Upper lobe of left lung (tissue), 6 donors: ENCODE results near the gene TCF23. TPM values are rescaled to one million over a fixed set of nuclear protein-coding genes. Genes with fewer than 3 reads are reported as not detected.
"Not testable (repeated sequence)": the region's sequence is repeated elsewhere in the genome, so short reads cannot be mapped to it uniquely, and the experiment has no call there.

Experiments used
- ATAC-seq, 2 donors: fragments of 200-7000 bp; cut with Tn5 transposase; one replicate each; pipeline ENCODE4 v1.9.1; 2022; ENCODE audit warnings: mild to moderate bottlenecking in 2 of 2, moderate library complexity in 2 of 2; ENCODE audit not compliant: low FRiP score in 2 of 2
- DNase-seq, 2 donors: peaks; one replicate each; pipeline ENCODE4 v3.0.0-alpha.2; 2019 to 2020
- H3K27ac ChIP-seq, 4 donors: fragments of 200-600 bp; sonication (generic); one replicate each; pipeline ENCODE4 v1.5.1; 2016 to 2019
- H3K27me3 ChIP-seq, 4 donors: fragments of 200-600 bp; sonication (generic); one replicate each; pipeline ENCODE4 v1.5.1; 2017 to 2019
- H3K36me3 ChIP-seq, 4 donors: fragments of 200-600 bp; sonication (generic); one replicate each; pipeline ENCODE4 v1.5.1; 2016 to 2019
- H3K4me1 ChIP-seq, 4 donors: fragments of 200-600 bp; sonication (generic); one replicate each; pipeline ENCODE4 v1.5.1; 2018 to 2019
- H3K4me3 ChIP-seq, 4 donors: fragments of 200-600 bp; sonication (generic); one replicate each; pipeline ENCODE4 v1.5.1; 2017 to 2019; ENCODE audit warnings: mild to moderate bottlenecking in 2 of 4, moderate library complexity in 1 of 4
- H3K9me3 ChIP-seq, 4 donors: fragments of 200-600 bp; sonication (generic); one replicate each; pipeline ENCODE4 v1.5.1; 2018 to 2019
- EP300 ChIP-seq, 4 donors: sonication (generic); formaldehyde crosslinking; IDR thresholded peaks; one replicate each; pipeline ENCODE4 v1.5.1; 2017; ENCODE audit warnings: antibody characterized with exemption in 4 of 4, control low read depth in 2 of 4
- POLR2A ChIP-seq, 4 donors: fragments of 450-650 bp; IDR thresholded peaks; one replicate each; pipeline ENCODE4 v1.5.1; 2016 to 2017; ENCODE audit warnings: antibody characterized with exemption in 4 of 4, mild to moderate bottlenecking in 2 of 4
- POLR2AphosphoS5 ChIP-seq, 2 donors: sonication (generic); formaldehyde crosslinking; IDR thresholded peaks; one replicate each; pipeline ENCODE4 v1.5.1; 2017; ENCODE audit warnings: antibody characterized with exemption in 2 of 2
- WGBS, 2 donors: methylation state at CpG; one replicate each; pipeline ENCODE4 v1.1.5; 2017 to 2018; 5-methylcytosine and 5-hydroxymethylcytosine counted together
- total RNA-seq, 6 donors: library from RNA; depleted of rRNA in 4 of 6; stranded (reverse); fragments of >200 nt in 4 of 6; gene quantifications; one replicate each; pipeline versions ENCODE4 v1.1.0 to v1.2.1, GENCODE V29; 2016 to 2021
- TF ChIP-seq, protein P1 (sequence below), 6 experiments: fragments of 450-650 bp in 4 of 6; fragments of 200-600 bp in 2 of 6; sonication (generic) in 2 of 6; IDR thresholded peaks; one replicate each; pipeline ENCODE4 v1.5.1; 2016 to 2019; ENCODE audit warnings: antibody characterized with exemption in 6 of 6
- donor health status: DM: no; HTN: no; CAD: no; lungs with moderate emphysema.
- donor health status: DM: no; HTN: yes; CAD: no; lungs with severe emphysema.

TCF23 gene
- total RNA-seq, 6 donors from 2014 or later: 0.13 to 0.20 TPM; not detected in 4

DNA sequence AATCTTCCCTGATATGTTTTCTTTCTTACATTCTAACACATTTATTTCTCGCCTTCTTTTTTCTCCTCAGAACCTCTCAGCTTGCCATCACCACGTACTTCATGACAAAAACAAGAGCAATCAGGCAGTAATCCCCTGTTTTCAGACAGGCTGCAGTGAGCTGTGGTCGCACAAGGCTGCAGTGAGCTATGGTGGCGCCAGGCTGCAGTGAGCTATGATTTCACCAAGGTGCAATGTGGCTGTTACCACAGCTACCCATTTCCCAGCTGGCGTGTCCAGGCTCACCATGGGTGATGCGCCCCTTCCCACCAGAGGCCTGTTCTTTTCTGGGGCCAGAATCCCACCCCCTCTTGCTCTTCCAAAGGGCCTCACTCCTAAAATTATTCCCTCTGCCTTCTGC is 25.8 kb downstream of the TCF23 start:
- Histone ChIP-seq H3K4me1 (peaks cover 0 to 14% (median 8%) of the 10 kb centered on the region in 4 donors), H3K27me3 (no peaks in the 10 kb centered on the region), H3K9me3 (no peaks in the 10 kb centered on the region), H3K27ac (no peak overlapping the region), H3K36me3 (no peaks in the 10 kb centered on the region), H3K4me3 (no peak overlapping the region)
- no peak for TF ChIP-seq POLR2A (IDR thresholded peaks at IDR 0.05)
- TF ChIP-seq POLR2AphosphoS5 (IDR thresholded peaks at IDR 0.05): no peak
- TF ChIP-seq, protein P1, sequence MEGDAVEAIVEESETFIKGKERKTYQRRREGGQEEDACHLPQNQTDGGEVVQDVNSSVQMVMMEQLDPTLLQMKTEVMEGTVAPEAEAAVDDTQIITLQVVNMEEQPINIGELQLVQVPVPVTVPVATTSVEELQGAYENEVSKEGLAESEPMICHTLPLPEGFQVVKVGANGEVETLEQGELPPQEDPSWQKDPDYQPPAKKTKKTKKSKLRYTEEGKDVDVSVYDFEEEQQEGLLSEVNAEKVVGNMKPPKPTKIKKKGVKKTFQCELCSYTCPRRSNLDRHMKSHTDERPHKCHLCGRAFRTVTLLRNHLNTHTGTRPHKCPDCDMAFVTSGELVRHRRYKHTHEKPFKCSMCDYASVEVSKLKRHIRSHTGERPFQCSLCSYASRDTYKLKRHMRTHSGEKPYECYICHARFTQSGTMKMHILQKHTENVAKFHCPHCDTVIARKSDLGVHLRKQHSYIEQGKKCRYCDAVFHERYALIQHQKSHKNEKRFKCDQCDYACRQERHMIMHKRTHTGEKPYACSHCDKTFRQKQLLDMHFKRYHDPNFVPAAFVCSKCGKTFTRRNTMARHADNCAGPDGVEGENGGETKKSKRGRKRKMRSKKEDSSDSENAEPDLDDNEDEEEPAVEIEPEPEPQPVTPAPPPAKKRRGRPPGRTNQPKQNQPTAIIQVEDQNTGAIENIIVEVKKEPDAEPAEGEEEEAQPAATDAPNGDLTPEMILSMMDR (IDR thresholded peaks at IDR 0.05): no peak
- no peak for TF ChIP-seq EP300 (IDR thresholded peaks at IDR 0.05)
- WGBS, 2 donors: 71 to 77% methylated on average over 6 of the region's 6 CpGs
- ATAC-seq (no peak), DNase-seq (no peak)

DNA sequence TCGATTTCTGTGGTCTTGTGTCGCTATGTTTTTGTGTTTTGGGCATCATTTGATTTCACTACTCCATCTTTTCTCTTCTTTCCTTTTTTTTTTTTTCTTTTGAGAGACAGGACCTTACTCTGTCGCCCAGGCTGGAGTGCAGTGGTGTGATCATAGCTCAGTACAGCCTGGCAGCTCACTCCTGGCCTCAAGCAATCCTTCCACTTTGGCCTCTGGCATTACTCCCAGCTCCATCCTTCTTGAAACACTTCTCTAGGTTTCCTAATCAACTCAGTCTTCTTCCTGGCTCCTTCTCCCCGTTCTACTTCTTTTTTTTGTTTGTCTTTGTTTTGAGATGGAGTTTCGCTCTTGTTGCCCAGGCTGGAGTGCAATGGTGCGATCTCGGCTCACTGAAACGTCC is 26.5 kb downstream of the TCF23 start:
- peak in 1 of 2 donors; percentile 70 for DNase-seq
- Histone ChIP-seq H3K27me3 (no peaks in the 10 kb centered on the region), H3K4me3 (no peak overlapping the region), H3K9me3 (no peaks in the 10 kb centered on the region), H3K4me1 (peaks cover 0 to 9% (median 2%) of the 10 kb centered on the region in 4 donors), H3K36me3 (no peaks in the 10 kb centered on the region), H3K27ac (no peak overlapping the region)
- WGBS, 2 donors: 43 to 46% methylated on average over 8 of the region's 8 CpGs
- ATAC-seq: no peak
- TF ChIP-seq EP300 (IDR thresholded peaks at IDR 0.05) (no peak), POLR2AphosphoS5 (IDR thresholded peaks at IDR 0.05) (no peak), POLR2A (IDR thresholded peaks at IDR 0.05) (no peak)
- TF ChIP-seq, protein P1 (IDR thresholded peaks at IDR 0.05): no peak

DNA sequence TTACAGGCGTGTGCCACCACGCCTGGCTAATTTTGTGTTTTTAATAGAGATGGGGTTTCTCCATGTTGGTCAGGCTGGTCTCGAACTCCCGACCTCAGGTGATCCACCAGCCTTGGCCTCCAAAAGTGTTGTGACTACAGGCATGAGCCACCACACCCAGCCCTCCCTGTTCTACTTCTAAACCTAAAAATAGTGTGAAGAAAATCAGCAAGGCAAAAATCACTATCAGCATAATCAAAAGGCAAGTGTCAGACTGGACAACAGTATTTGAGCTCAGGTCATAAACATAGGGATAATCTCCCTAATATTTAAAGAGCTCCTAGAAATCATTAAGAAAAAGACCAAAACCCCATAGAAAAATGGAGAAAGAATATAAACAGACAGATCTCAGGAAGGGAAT is 27.0 kb downstream of the TCF23 start:
- not testable (repeated sequence) for ATAC-seq, DNase-seq, H3K9me3 ChIP-seq, H3K4me1 ChIP-seq, H3K4me3 ChIP-seq, H3K27me3 ChIP-seq, H3K36me3 ChIP-seq, H3K27ac ChIP-seq
- WGBS, 2 donors: 87 to 89% methylated on average over 4 of the region's 4 CpGs

DNA sequence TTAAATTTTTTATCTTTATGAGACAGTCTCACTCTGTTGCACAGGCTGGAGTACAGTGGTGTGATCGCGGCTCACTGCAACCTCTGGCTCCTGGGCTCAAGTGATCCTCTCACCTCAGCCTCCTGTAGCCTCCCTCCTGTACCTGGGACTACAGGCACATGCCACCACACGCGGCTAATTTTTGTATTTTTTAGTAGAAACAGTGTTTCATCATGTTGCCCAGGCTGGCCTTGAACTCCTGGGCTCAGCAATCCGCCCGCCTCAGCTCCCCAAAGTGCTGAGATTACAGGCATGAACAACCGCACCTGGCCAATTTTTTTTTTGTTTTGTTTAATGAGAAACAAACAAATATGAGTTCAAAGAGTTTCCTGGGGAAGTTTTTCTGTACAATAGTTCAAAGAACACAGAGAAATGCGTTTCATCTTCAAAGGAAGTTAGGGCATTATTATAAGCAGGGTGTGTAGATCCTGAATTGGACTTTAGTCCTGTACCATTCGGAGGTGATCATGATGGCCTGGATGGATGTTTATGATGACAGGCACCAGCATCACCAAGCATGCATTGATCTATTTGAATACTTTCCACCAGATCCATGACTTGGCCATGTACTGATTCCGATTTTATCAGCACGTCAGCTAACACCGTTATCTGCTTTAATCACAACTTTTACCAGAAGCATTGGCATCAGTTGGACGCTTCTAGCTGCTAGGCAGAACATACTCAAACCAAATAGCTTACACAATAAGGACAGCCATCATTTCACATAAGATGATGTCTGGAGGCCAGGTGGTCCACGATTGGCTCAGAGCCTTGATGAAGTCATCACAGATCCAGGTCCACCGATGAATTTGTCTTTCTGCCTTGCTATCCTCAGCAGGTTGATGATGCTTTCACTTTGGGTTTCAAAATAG is 28.9 kb downstream of the TCF23 start:
- no peaks in the 10 kb centered on the region for H3K36me3 ChIP-seq
- H3K4me3 ChIP-seq: no peak overlapping the region
- ATAC-seq (no peak), DNase-seq (no peak)
- no peaks in the 10 kb centered on the region for H3K27me3 ChIP-seq
- WGBS, 2 donors: 76 to 80% methylated on average over 15 of the region's 15 CpGs
- no peak overlapping the region for H3K27ac ChIP-seq
- H3K4me1 ChIP-seq: peaks cover 0 to 8% (median 0%) of the 10 kb centered on the region in 4 donors
- TF ChIP-seq, protein P1 (IDR thresholded peaks at IDR 0.05): no peak
- H3K9me3 ChIP-seq: no peaks in the 10 kb centered on the region

DNA sequence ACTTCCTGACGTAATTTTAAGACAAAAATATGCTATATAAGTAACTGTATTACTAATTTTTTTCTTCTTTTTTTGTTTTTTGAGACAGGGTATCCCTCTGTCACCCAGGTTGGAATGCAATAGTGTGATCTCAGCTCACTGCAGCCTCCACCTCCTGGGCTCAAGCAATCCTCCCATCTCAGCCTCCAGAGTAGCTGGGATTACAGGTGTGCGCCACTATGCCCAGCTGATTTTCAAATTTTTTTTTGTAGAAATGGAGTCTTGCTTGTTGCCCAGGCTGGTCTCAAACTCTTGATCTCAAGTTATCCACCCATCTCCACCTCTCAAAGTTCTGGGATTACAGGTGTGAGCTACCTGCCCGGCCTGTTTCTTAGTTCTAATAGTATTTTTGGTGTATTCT is 29.7 kb downstream of the TCF23 start:
- no peak for ATAC-seq

More for the DNA sequence above, 29.7 kb downstream of the TCF23 start:
- no peaks in the 10 kb centered on the region for H3K9me3 ChIP-seq
- H3K27me3 ChIP-seq: no peaks in the 10 kb centered on the region
- TF ChIP-seq, protein P1 (IDR thresholded peaks at IDR 0.05): no peak
- no peak for TF ChIP-seq POLR2AphosphoS5 (IDR thresholded peaks at IDR 0.05)
- TF ChIP-seq EP300 (IDR thresholded peaks at IDR 0.05): no peak
- TF ChIP-seq POLR2A (IDR thresholded peaks at IDR 0.05): no peak
- no peak for DNase-seq
- WGBS, 2 donors: 83 to 89% methylated on average over 3 of the region's 3 CpGs
- peaks cover 0 to 8% (median 0%) of the 10 kb centered on the region in 4 donors for H3K4me1 ChIP-seq
- no peak overlapping the region for H3K4me3 ChIP-seq
- H3K36me3 ChIP-seq: no peaks in the 10 kb centered on the region
- H3K27ac ChIP-seq: no peak overlapping the region
